A673 (cell line): ENCODE measurements around the gene RABGAP1L. TPM values are rescaled to one million over a fixed set of nuclear protein-coding genes. Genes with fewer than 3 reads are reported as not detected.
"Not testable (repeated sequence)": the region's sequence is repeated elsewhere in the genome, so short reads cannot be mapped to it uniquely, and the experiment has no call there.

Experiments
- BruUV-seq: library from RNA; stranded (reverse); fragments of 400-500 nt; replicated peaks from 2 replicates; lab custom pipeline; 2021; lab: Mats Ljungman, UMichigan
- CTCF ChIA-PET: fragments of 300-600 bp; sonication (Branson Sonifier 250); formaldehyde crosslinking; loops from one replicate; lab custom pipeline; 2022; ENCODE audit warnings: antibody characterized with exemption; lab: Charles Lee
- POLR2A ChIA-PET: fragments of 300-600 bp; sonication (Branson Sonifier 250); formaldehyde crosslinking; loops from one replicate; lab custom pipeline; 2022; ENCODE audit warnings: antibody characterized with exemption; ENCODE audit not compliant: low non-redundant PET; lab: Charles Lee
- DNase-seq: peaks from one replicate; pipeline ENCODE4 v3.0.0-alpha.2; 2015; ENCODE audit warnings: low spot score
- H3K27ac ChIP-seq: fragments of 200-600 bp; sonication (generic); 2 replicates; pipeline ENCODE4 v1.5.1; 2016; ENCODE audit warnings: mixed run types, low read depth, mild to moderate bottlenecking, mixed read lengths, antibody characterized with exemption, low read length; ENCODE audit not compliant: poor library complexity, severe bottlenecking
- H3K27me3 ChIP-seq: fragments of 200-600 bp; sonication (generic); replicated peaks from 2 replicates; pipeline ENCODE4 v1.6.1; 2017; ENCODE audit warnings: mixed run types, low read depth, mild to moderate bottlenecking, mixed read lengths, antibody characterized with exemption, low read length; ENCODE audit not compliant: insufficient read depth, poor library complexity
- H3K36me3 ChIP-seq: fragments of 200-600 bp; sonication (generic); 2 replicates; pipeline ENCODE4 v1.6.1; 2016; ENCODE audit warnings: mixed run types, mild to moderate bottlenecking, mixed read lengths, antibody characterized with exemption, low read length; ENCODE audit not compliant: insufficient read depth, poor library complexity, severe bottlenecking
- H3K4me1 ChIP-seq: fragments of 200-600 bp; sonication (generic); 2 replicates; pipeline ENCODE4 v1.6.1; 2017; ENCODE audit warnings: mixed run types, mild to moderate bottlenecking, mixed read lengths, antibody characterized with exemption, low read length; ENCODE audit not compliant: insufficient read depth, poor library complexity, severe bottlenecking
- H3K4me3 ChIP-seq: fragments of 200-600 bp; sonication (generic); 2 replicates; pipeline ENCODE4 v1.5.1; 2016; ENCODE audit warnings: low read depth, mixed run types, mild to moderate bottlenecking, mixed read lengths, low read length; ENCODE audit not compliant: poor library complexity, severe bottlenecking
- H3K9me3 ChIP-seq: fragments of 200-600 bp; sonication (generic); 2 replicates; pipeline ENCODE4 v1.6.1; 2016; ENCODE audit warnings: mixed run types, low read depth, mild to moderate bottlenecking, mixed read lengths, antibody characterized with exemption, low read length; ENCODE audit not compliant: poor library complexity, severe bottlenecking
- CTCF ChIP-seq: fragments of 300-800, 200-600 bp; sonication (generic); conservative IDR thresholded peaks from 2 replicates; pipeline ENCODE4 v1.5.1; 2017; ENCODE audit warnings: low read depth, mild to moderate bottlenecking, antibody characterized with exemption, low read length, moderate library complexity, mixed read lengths
- EZH2 ChIP-seq: fragments of 200-600 bp; sonication (generic); IDR thresholded peaks from 2 replicates; pipeline ENCODE4 v1.6.1; 2017; ENCODE audit warnings: borderline replicate concordance, low read depth, mild to moderate bottlenecking, mixed read lengths, antibody characterized with exemption, low read length; ENCODE audit not compliant: poor library complexity, severe bottlenecking
- intact Hi-C: fragments of 100-400 bp; cut with micrococcal nuclease; formaldehyde crosslinking; loops from one replicate; pipeline ENCODE4 v1.10.0; 2022; ENCODE audit not compliant: unreplicated experiment
- total RNA-seq: library from RNA; stranded (reverse); gene quantifications from 2 replicates; pipeline ENCODE4 v1.2.3, GENCODE V29; 2021

The RABGAP1L gene
- total RNA-seq, 1 experiment from 2014 or later = 19.3 TPM

DNA sequence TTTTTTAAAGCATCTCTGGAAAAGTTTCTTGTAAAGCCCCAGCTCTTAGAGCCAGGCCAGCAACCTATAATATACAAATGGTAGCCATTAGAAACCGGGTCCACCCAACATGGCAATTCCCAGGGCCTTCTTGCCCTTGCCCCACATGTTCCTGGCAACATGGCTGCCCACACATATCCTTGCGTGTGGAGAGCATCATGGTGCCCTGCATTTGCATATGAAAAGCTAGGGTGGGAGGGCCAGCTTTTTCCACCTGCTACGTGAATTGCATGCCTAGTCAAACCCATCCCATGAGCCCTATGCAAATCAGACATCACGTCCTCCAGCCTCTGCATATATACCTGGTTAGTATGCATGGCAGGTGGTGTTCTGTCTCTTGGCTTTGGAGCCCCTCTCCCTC is 88.2 kb downstream of the RABGAP1L start:
- no TSS peak for BruUV-seq
- TF ChIP-seq EZH2 (no peak), CTCF (no peak)
- ChIA-PET POLR2A (interaction anchor here (1.0 kb wide), 1 partner anchor 751 kb away, joined by 3 read pairs; no protein-coding TSS in a partner anchor), CTCF (no interaction called here)
- Histone ChIP-seq H3K4me3 (no peak overlapping the region), H3K27me3 (no peaks in the 10 kb centered on the region), H3K36me3 (no peaks in the 10 kb centered on the region), H3K4me1 (no peaks in the 10 kb centered on the region), H3K9me3 (no peaks in the 10 kb centered on the region), H3K27ac (no peak overlapping the region)
- DNase-seq = no peak
- intact Hi-C loops = no loop called here

DNA sequence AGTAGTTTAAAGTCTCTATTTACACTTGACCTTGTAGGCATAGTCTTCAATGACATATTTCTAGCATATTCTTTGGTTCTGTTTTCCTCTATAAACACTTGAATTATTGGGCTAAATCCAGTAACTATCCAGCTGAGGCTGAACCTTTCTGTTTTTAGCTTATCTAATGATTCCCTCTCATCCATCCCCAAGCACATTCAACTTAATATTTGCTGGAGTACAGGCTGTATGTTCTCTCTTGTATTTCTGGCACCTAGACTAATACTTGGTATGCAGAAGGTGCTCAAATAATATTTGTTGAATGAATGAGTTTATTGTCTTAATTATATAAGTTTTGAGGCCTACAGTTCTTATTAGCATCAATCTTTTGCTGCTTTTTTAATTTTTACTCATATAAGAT is 88.7 kb downstream of the RABGAP1L start:
- POLR2A ChIA-PET = interaction anchor here (1.0 kb wide), 1 partner anchor 751 kb away, joined by 3 read pairs; no protein-coding TSS in a partner anchor
- TF ChIP-seq CTCF (no peak), EZH2 (no peak)
- BruUV-seq = no TSS peak

GRCh38 chr1:174256386-174256785 is 97.1 kb downstream of the RABGAP1L start:
- POLR2A ChIA-PET, H3K4me1 ChIP-seq, H3K27ac ChIP-seq, H3K27me3 ChIP-seq, BruUV-seq, intact Hi-C loops, H3K36me3 ChIP-seq, CTCF ChIA-PET, H3K9me3 ChIP-seq, H3K4me3 ChIP-seq, DNase-seq: not testable (repeated sequence)

More for the DNA sequence above, 88.7 kb downstream of the RABGAP1L start:
- Histone ChIP-seq H3K4me1 (no peaks in the 10 kb centered on the region), H3K36me3 (no peaks in the 10 kb centered on the region), H3K27me3 (no peaks in the 10 kb centered on the region), H3K9me3 (no peaks in the 10 kb centered on the region), H3K4me3 (no peak overlapping the region), H3K27ac (no peak overlapping the region)
- CTCF ChIA-PET = no interaction called here
- DNase-seq = no peak
- intact Hi-C loops = no loop called here

- TF ChIP-seq CTCF (peak; percentile 70), EZH2 (no peak)
- ChIA-PET CTCF (no interaction called here), POLR2A (no interaction called here)
- BruUV-seq = no TSS peak
- DNase-seq = peak; percentile 70
- Histone ChIP-seq H3K27ac (no peak overlapping the region), H3K36me3 (no peaks in the 10 kb centered on the region), H3K9me3 (no peaks in the 10 kb centered on the region), H3K4me1 (peaks cover 4% of the 10 kb centered on the region), H3K27me3 (no peaks in the 10 kb centered on the region), H3K4me3 (no peak overlapping the region)
- intact Hi-C loops = loop anchor here (1.0 kb wide), 1 partner anchor 468 kb away; no protein-coding TSS in a partner anchor
Measured at GRCh38 chr1:174258148-174258550, 98.8 kb downstream of the RABGAP1L start.
